Skeletal muscle cell (primary cell): Measurements from ENCODE around the gene ZNF641.

Experiments used
- DNase-seq: peaks from one replicate; pipeline ENCODE4 v3.0.0-alpha.2; 2010; ENCODE audit warnings: low read depth
- H3K4me3 ChIP-seq: 2 replicates; pipeline ENCODE4 v1.5.1; 2011; ENCODE audit warnings: low read depth, mild to moderate bottlenecking, control low read depth, low read length, moderate library complexity

ZNF641 gene

GRCh38 chr12:48350249-48351021 lies at the start of gene ZNF641:
ZNF641 (minus strand) TSS chr12:48350919; CDS start chr12:48348090, 2,829 bp downstream.
- peak within 1 kb of the TSS; percentile 60 for H3K4me3 ChIP-seq
- peak; percentile 9 for DNase-seq

DNA sequence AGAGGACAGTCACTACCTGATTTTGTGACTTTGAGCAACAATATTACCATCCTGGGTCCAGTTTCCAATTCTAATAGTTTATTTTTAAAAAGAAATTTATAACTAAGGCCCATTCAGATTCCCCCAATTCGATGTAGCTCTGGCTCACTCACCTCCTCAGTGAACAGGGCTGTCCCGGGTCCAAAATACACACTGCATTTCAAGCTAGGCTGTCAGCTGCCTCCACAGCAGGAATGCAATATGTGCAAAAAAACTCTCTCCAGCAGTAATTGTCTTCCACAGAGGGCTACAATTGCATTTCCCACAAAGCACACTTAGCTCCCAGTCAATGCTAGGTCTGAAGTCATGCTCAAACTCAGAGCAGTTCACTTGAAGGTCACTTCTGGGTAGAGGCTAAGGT lies 39.3 kb upstream of the ZNF641 start:
- DNase-seq = no peak
- H3K4me3 ChIP-seq = no peak overlapping the region

- DNase-seq = no peak
- no peak overlapping the region for H3K4me3 ChIP-seq
Measured at GRCh38 chr12:48389409-48389808, 38.7 kb upstream of the ZNF641 start.

DNA sequence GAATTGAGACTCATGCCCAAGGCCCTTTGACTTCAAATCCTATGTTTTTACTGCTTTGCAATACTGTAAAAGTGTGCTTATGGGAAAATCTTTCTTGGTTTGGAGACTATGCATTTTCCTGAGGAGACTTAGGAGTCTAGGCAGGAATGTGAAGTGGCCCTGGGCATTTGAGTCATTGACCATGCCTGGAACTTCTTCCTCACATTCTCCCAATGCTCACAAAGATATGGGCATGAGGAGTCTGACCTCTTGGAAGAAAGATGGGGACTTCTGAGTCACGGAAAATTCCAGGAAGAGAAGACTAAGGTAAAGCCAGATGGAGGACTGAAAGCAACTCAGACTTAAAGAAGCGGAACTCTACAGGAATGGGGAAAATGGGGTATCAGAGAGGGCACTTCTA lies 38.2 kb upstream of the ZNF641 start:
- H3K4me3 ChIP-seq = no peak overlapping the region
- DNase-seq = no peak

DNA sequence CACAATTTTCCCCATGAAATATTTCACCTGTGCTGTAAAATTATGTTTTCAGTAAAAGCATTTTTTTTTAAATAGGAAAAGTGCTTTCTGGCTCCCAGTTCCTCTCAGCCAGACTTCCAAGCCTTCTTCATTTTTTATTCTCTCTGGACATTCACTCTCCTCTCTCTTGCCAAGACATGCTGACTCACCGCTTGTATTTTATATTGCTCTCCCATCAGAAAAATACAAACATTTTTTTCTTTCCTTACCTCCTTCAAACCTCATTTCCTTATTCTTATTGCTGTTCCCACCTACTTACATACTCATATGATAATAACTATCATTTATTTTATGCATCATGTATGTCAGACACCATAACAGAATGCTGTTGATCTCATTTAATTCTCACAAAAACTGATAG lies 37.7 kb upstream of the ZNF641 start:
- H3K4me3 ChIP-seq = no peak overlapping the region
- DNase-seq = no peak

- no peak for DNase-seq
- H3K4me3 ChIP-seq = no peak overlapping the region
Measured at GRCh38 chr12:48380596-48380995, 29.9 kb upstream of the ZNF641 start.

DNA sequence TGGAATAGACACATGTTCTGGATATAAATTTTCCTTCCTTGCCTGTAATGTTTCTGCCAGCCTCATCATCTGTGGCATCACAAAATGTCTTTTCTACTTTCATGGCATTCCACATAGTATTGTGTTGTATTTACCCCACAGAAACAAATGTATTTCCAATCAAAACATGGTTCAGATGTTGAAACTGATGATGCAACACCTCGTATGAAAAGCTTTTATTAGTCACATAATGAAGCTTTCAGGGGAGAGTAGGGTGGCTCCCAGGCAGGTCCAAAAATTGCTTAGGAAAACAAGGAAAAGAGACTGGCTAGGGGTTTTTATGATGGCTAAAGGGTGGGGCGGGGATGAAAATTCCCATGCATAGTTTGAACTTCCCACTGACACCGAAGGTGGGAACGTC lies 29.1 kb upstream of the ZNF641 start:
- H3K4me3 ChIP-seq = no peak overlapping the region
- no peak for DNase-seq

DNA sequence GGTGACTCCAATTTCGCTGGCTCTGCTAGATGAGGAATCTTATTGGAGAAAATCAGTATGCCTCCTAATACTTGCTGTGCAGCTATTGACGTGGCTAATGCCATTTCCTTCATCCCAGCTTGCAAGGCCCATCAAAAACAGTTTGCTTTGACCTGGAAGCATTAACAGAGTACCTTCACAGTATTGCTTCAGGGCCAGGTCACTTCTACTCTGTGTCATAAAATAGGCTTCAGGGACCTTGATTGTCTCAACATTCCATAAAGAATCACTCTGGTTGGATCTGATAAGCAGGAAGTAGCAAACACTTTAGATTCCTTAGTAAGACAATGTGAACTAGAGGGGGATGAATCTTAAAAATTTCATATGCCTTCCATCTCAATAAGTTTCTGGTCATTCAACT lies 26.9 kb upstream of the ZNF641 start:
- DNase-seq = no peak
- no peak overlapping the region for H3K4me3 ChIP-seq

DNA sequence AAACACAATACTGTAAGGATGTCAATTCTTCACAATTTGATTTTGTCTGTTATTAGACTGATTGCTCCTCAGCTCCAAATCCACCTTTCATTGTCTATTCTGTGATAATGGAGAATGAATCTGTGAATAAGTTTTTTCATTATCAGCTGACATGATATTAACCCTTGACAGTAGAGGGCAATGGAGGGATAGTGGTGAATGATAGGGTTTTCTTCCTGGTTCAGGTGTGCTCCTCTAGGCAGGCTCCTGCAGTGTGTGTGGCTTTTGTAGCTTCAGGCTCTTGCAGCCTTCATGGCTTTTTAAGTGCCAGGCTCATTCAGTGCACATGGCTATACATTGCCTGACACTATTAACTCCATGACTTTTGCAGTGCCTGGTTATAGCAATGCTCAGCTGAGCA lies 23.4 kb upstream of the ZNF641 start:
- H3K4me3 ChIP-seq = no peak overlapping the region
- DNase-seq = no peak

DNA sequence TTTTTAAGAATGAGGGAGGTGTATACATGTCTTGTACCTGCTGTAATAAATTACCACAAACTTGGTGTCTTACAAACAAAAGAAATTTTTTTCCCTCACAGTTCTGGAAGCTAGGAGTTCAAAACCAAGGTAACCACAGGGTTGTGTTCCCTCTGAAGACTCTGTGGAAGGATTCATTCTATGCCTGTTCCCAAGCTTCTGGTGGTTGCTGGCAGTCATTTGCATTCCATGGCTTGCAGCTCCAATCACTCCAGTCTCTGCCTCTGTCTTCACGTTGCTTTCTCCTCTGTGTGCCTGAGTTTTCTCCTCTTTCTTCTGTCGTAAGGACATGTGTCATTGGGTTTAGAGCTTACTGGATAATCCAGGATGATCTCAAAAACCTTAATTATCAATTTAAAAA lies 15.4 kb upstream of the ZNF641 start:
- no peak for DNase-seq
- H3K4me3 ChIP-seq = no peak overlapping the region

DNA sequence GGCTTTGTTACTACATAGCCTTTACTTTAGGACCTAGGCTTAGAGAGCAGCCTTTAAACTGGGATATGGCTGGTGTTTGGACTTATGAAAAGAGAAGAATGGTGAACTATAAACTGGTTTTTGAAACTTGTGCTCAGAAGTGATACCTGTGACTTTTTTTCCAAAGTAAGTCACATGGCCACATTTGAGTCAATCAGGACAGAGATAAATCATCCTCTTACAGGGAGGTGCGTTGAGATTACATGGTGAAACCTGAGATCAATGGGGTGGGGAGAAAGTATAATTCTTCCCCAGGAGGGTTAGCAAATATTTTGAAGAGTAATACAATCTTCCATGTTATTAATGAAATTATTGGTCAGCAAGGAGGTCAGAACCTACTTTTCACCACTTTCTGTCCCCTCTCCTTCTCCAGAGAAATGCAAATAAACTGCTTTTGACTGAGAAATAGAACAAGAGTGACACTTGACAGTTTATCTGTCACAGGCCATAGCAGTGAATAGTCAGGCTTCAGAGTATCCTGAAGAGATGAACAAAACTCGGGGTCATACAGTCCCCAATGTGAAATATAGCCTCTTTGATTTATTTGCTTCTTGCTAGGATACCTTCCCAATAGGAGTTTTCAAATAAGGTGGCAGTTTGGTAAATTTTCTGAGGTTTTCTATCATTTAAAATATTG lies 11.1 kb upstream of the ZNF641 start:
- DNase-seq = no peak
- H3K4me3 ChIP-seq = no peak overlapping the region

- no peak overlapping the region for H3K4me3 ChIP-seq
- DNase-seq = no peak
Measured at GRCh38 chr12:48358937-48359513, 8.3 kb upstream of the ZNF641 start.

DNA sequence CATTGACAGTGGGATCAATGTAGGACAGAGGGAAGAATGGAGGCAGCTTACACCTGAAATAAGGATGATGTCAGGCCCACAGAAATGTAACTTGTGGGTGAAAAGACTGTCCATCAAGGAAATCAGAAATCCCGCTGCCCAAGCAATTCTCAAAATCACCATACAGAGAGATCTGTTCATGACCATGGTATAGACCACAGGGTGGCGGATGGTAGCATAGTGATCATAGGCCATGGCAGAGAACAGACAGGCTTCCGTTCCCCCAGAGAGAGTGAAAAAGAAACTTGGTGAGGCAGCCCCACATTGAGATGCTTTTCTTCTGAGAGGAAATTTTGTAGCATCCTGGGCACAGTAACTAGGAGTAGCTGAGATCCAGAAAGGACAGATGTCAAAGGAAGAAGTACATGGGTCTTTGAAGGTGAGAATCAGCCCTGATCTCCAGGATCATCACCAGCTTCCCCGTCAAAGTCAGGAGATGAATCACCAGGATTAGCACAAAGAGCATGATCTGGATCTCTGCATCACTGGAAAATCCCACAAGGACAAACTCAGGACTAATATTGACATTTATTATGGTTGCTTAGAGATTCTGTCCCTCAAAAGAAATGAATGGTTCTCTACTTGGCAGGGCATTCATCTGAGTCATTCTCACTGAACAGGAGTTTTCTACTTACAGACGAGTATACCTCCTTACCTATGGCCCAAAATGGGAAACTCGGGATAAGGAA lies 5.5 kb upstream of the ZNF641 start:
- no peak for DNase-seq
- H3K4me3 ChIP-seq = no peak overlapping the region

- no peak for DNase-seq
- no peak overlapping the region for H3K4me3 ChIP-seq
Measured at GRCh38 chr12:48352157-48352760, 1.5 kb upstream of the ZNF641 start.

DNA sequence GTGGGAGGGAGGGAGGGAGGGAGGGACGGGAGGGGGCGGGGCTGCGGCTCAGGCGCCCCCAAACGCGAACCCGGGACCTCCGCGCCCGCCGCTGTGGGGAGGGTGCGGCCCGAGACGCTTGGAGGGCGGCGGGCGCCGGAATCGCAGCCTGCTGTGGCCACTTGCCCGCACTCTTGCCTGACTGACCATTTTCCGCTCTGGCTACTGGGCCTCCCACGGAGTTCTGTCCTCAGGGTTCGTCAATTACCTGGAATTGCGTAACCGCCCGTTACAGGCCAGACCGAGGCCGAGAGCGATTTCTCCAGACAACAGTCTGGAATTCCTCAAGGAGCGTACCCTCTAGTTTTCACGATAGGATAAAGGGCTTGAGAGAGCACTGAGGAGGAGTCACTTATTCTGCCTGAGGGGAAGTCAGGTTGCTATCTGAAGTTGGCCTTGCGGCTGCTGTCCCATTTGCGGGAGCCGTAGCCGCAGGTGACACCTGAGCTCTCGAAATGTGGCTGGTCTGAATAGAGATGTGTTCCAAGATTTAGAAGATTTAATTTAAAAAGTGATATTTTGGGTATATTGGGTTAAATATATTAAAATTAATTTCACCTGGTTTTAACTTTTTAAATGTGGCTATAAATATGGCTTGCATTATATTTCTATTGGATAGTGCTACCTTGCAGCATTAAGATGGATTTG lies 446 bp upstream of the ZNF641 start:
- DNase-seq = peak; percentile 26
- peak overlapping the region; percentile 52 for H3K4me3 ChIP-seq

DNA sequence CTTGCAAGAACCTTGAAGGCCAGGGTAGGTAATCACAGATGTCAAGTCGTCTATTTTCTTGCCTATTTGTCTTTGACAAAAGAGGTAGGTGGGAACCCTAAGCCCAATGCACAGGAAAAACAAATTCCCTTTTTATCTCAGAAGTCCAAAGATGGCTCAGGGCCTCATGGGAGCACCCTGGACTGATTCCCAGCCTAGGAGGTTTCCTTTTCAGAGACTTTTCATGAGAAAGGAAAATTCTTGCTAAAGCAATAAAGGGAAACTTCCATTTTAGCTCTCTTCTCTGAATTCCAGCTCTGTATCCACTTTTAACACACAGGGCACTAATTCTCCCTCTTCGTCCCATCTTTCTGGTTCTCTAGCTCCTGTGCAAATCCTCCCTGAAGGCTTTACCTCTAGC lies 1.2 kb downstream of the ZNF641 start:
- peak overlapping the region; percentile 60 for H3K4me3 ChIP-seq
- peak; percentile 11 for DNase-seq

DNA sequence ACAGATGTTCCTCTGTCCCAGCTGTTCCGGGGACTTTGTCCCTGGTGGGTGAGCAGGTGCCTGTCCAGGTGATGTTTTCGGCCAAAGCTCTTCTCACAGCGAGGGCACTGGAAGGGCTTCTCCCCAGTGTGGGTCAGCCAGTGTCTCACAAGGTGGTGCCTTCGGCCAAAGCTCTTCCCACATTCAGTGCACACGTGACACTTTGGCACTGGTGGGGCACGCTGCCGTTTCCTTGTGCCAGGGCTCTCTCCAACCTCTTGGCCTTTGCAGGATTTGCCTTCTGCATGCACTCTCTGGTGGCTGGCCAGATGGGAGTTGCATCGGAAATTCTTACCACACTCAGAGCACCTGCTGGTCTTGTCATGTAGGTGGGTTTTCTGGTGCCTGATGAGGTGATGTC lies 7.7 kb downstream of the ZNF641 start:
- H3K4me3 ChIP-seq = no peak overlapping the region
- no peak for DNase-seq

- DNase-seq = no peak
- no peak overlapping the region for H3K4me3 ChIP-seq
Measured at GRCh38 chr12:48340943-48341342, 9.8 kb downstream of the ZNF641 start.

DNA sequence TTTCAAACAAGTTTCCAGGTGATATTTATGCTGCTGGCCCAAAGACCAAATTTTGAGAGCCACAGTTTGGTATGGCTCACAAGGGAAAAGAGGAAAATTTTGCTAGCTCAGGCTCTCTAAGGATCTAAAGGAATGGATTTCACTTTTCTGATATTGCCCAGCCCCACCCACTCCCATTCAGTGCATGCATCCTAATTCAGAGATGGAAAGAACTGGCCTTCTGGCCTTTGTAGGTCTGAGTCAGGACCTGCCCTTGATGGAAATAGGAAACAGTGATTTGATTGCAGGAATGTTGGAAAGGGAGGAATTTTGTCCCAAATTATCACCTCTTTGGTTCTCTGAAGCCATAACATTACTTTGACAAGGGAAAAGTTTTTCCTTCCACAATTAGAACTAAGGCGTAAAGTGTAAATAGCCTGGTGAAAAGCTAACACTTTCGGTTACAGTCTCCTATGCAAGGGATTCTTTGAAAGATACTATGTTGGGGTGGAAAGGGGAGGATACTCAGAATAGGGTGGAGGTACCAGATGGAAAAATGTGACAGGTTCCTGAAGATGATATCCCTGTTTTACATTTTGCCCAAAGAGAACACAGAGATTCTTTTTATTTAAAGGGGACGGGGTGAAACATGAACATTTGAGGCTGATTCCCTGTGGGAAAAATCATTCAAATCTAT lies 11.1 kb downstream of the ZNF641 start:
- DNase-seq = no peak
- no peak overlapping the region for H3K4me3 ChIP-seq
